Stimulated activated CD4-positive, alpha-beta T cell treated with anti-CD3 and anti-CD28 coated beads, Interleukin-12 subunit alpha, Interleukin-12 subunit beta, amount 100 ng/mL, for 4 hours (primary cell): Measurements from ENCODE around the gene ALX1.

Source experiments
- DNase-seq: peaks from one replicate; pipeline ENCODE4 v3.0.0-alpha.2; 2020

The ALX1 gene

DNA sequence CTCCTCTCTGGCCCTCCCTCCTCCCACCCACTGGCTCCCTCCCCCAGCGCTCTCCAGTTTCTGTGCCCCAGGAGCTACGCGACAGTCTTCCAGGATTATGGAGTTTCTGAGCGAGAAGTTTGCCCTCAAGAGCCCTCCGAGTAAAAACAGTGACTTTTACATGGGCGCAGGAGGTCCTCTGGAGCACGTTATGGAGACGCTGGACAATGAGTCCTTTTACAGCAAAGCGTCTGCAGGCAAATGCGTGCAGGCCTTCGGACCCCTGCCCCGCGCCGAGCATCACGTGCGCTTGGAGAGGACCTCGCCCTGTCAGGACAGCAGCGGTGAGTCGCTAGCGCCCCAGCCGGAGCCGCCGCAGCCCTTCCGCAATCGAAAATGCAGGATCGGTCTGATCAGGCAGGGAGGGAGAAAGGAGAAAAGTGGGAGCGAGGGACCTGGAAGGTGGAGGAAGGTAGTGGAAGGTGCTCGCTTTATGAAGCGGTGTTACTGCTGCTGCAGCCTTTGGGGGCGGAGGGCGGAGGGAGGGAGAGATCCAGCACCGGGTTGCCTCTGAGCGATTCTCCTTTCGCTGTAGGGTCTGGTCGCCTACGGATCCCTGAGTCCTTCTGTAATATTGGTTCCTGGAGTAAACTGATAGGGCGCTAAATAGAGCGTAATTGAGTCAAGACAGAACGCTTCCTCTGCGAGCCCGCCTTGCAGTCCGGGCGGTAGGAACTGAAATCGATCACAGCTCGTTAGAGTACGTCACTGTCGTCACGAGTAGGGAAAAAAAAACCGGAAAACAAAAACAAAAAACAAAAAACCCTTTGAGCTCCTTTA is at the start of gene ALX1:
Gene ALX1 (plus strand): TSS at position 56 of the 819 bp plus-strand sequence. CDS start 42 bp downstream, at position 98.
- DNase-seq, result no peak

DNA sequence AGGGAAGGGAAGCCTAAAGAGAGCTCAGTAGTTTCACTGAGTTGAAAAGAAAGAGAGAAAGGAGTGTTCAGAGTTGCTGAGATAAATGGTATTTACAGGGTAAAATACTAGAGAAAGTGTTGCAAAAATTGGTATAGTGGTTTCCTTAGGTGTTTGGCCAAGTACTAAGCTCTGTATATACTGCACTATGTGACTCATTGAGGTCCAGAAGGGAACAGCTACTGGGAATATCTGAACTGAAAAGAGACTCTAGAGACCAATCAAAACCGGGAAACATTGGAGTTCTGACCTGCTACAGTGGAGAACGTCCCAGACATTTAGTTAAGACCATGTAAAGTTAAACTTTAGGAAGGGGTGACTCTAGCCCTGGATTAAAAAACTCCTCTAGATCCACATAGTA is 42.7 kb upstream of the ALX1 start:
- no peak for DNase-seq

DNA sequence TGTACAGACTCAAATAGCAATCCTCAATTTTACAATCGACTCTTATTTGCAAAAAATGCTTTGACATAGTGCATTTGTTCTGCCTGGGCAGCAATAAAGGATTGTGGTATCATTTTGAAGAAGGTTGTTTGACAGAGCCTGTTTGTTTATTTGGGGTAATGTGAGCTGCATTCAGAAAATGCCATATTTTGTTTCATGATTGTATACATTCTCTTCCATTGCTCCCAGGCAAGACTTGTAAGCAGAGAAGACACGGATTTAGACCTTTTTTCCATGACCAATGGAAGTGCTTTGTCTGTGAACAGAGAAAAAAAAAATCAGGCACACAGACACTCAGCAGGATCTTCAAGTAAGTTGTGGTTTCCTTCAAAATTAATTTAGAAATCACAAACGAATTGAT is 35.5 kb upstream of the ALX1 start:
- DNase-seq, result no peak

DNA sequence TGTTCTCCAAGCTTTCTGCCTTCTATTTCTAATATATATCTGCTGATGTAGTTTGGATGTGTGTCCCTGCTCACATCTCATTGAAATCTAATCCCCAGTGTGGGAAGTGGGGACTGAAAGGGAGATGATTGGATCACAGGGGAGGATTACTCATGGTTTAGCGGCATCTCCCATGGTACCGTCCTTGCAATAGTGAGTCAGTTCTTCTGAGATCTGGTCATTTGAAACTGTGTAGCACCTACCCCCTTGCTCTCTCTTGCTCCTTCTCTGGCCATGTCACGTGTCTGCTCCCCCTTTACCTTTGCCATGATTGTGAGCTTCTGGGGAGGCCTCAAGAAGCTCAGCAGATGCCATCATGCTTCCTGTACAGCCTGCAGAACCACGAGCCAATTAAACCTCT is 26.2 kb upstream of the ALX1 start:
- DNase-seq, result no peak

DNA sequence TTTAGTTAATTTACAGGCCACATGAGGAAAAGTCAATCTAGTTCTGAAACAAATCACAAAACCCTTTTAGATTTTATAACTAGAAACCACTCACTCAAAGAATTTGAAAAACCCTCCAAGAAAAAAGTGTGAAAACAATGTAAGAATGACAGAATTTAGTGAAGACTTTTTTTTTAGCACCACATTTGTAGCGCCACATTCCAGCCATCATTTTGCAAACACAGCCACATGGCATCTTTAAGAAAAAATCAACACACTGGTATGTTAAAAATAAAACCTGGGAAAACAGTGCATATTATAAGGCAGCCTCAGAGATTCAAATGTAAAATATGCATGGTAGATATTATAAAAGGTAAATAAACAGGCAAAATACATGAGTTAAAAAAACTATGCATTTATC is 22.3 kb upstream of the ALX1 start:
- no peak for DNase-seq

DNA sequence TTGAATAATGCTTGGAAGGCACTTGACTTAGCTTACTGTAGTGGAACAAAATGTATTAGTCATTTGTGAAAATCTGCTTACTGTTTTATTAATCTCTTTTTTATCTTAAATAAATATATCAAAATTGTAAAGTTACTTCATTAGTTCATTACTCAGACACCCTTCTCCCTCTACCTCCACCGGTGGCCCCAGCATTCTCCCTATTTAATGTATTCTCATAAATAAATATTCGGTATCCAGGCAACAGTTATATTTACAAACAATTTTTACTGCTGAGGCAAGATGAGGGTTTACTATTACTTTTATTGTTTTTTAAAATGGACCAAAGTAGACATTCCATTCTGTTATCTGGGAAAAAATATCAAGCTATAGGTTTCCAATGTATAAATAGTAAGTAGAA is 19.6 kb upstream of the ALX1 start:
- DNase-seq, result no peak

DNA sequence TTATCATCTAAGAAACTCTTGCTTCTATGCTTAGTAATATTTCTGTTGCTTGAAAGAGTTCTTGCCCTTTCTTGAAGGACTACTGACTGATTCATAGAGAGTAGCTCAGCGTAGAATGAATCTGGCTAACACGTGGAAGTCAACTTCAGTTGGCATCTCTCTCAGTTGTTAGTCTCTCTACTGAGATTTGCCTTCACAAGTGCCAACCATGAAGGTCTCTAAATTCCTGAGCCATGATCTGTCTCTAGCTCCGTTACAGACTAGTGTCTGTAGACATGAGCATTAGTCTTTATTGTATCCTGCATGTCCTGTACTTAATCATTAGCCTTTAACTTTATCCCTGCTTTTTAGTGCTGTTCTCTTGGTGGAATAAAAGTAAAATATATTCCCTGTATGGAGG is 19.1 kb upstream of the ALX1 start:
- no peak for DNase-seq

DNA sequence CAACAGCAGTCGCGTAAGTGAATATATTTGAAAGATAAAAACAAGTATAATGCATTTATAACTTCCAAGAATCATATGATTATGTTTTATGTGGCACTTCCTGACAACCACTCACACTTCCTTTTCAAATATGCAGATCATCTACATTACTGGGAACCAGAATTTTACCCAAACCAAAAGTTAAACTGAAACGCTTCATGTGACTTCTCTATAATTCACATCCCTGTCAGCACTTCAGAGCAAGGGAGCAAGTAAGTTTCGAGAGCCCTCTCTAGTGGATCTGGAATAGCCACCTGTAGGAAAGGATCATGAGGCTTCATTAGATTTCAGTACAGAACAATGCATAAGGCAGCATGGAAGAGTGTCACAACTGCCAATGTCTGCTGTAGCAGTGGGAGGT is 13.7 kb upstream of the ALX1 start:
- no peak for DNase-seq

DNA sequence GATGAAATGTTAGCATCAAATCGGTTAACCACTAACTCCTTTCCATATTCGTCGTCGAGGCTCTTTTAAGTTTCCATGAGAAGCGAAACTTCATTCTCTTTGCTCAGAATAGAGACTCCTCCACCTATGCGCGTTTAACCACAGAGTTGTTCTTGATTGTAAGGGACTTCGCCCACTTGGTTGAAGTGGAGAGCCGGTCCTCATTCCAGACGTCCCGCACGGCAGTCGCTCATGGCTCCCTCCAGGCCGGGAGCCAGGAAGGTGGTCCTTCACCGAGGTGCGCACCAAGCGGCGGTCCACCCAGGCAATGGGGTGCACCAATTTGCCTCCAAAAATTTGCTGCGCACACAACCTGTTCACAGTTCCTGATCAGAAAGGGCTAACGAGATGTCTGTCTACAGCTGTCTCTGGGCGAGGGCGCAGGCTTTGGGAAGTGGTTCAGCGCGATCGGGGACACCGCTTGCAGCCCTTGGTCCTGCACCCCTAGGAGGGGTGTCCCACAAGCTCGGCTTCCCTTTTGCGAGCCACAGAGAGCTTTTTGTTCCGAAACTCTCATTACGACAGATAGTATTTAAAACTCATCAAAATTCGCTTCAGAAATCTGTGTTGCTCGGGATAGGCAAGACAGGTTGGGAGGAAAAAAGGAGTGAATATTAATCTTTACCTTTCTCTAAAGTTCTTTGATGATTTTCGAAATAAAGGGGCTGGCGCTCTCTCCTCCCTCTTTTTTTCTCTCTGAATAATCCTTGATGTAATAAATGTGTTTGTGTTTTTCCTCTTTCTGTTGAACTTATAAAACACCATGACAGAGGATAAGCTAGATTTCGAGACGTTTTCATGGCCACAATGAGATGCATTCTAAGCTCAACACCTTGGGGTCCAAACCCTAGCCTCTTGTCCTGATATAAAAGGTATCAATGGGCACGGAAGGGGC is 6.4 kb upstream of the ALX1 start:
- DNase-seq, result no peak

DNA sequence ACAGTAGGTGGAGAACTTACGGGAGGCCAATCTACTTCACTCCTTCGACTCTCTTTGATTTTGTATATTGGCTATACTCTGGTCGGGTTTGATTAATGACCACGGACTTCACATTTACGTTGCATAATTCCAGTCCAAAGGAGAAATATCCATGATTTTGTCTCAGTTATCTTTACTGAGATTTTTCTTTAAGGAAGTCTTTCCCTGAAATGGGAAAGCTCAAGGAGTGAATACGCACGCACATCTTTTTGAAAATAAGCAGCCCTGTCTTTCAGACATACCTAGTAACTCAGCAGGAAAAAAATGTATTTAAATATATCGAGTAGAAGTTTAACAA is 5.7 kb upstream of the ALX1 start:
- DNase-seq, result no peak

DNA sequence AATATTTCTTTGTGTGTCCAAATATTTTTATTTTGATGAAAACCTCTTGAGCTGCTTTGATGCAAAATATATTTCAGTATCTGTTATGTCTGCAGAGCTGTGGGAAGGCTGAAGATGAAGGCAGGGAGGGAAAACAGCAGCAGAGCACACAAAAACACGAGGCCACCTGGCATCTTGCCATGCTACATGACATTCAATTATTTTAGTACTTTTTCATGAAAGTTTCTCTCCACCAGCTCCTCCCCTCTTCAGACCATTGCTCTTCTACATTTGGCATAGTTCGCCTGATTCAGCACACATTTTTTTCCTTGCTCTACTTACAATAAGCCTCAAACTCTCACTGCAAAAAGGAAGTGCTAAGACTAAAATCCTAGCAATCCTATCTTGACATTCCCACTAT is 4.6 kb upstream of the ALX1 start:
- DNase-seq, result no peak

DNA sequence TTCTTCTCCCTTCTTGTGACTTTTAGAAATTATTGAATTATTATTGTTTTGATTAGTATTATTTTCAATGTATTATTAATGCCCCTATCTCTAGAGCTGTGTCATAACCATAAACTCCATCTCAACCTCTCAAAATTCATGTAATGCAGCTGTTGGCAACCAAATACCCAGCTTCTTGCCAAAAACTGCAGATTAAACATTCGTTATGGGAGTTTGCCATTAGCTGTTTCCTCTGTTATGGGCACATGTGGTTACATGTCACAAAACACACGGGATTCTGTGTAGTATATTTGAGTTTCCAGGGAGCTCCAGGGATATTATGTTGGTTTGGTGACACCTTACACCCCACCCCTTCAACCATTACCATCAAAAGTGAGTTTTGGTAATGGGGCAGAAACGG is 2.8 kb upstream of the ALX1 start:
- DNase-seq, result no peak

DNA sequence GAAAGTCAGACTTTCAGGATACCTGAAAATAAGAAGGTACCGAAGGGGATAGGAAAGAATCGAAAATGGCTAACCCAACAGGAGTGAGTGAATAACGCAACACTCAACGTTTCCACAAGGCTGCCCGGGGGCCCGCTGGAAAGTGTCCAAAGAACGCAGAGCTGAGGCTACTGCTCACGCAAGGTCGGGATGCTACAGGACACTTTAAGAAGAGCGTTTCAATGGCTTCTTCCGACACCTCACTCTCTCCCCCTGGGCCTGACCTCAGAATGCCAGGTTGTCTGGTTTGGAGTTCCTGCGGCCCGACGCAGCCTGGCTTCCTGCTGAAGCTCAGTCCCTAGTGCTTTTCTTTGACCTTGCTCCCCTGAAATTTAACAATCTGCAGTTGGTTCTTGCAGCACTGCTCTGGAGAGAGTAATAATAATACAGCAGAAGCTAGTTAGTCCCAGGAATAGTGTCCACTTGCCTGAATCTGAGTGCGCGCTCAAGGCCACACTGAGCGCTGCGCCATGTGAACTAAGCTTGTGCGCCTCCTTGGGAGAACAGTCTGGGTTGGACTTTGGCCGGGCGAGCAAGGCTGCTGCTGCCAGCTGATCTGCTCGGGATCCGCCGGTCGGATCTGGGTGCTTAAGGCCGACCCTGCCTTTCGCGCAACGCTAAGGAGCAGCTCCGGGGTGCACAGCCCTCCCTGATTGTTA is 2.0 kb upstream of the ALX1 start:
- DNase-seq, result no peak

DNA sequence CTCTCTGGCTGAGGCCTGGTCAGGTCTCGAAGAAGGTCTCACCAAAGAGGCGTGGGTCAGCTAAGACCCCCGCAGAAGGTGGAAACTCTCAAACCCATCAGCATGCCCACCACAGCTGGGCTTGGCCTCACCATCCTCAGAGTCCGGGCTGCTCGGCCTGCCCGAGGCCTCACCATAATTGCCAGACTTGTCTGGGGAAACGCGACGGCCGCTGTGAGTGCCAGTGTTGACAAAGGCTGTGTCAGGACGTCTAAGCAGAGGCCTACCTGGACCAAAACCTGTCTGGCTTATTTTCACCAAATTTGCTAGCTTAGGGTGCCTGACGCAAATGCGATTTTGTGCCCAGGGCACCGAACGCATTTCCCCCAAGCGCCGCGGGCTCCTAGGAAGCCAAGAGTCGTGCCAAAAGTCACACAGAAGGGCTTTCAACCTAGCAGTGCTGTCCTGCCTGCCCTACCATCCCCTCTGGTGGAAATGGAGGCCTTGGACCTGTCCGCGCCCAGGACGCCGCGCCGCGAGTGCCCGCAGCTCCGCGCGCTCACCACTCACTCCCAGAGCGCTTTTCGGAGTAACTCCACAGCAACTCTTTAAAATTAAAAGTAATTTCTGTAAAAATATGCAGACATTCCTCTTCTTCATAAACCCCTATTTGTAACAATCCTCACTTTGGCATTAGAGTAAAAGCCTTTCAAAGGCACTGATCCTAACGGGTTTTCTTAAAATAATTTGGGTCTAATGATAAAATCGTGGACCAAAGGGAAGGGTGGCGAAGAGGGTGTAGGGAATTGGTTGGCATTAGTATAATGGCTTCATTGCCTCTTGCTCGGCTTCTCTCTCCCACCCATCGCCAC is 1.2 kb upstream of the ALX1 start:
- no peak for DNase-seq

DNA sequence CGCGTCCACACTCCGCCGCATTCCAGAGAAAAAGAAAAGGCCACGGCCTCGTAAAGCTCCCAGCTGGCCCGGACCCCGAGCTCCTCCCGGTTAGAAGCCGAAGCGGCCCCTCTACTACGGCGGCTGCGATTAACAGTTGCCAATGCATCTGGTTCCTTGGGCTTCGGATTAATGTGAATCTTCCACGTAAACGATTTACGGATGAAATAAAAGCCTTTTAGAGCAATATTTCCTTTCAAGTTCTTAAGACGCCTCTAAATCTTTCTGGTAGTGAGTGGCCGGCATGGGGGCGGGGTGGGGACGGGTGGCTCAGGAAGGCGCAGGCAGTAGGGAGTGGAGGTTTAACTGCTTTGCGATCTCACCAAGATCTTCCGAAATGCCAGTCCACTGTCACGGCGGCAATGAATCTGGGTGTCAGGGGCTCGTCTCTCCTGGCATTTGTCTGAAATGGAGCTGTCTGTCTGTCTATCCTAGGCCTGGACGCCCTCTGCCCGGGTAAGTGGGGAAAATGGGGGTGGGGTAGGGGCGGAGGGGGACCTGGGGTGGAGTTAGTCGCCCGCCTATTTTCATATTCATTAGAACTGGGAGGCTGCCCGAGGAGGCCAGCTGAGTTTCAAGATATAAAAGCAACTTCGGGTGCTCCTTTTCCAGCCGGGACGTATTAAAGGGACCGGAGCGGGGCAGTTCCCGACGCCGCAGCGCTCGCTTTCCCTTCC is 413 bp upstream of the ALX1 start:
- no peak for DNase-seq

DNA sequence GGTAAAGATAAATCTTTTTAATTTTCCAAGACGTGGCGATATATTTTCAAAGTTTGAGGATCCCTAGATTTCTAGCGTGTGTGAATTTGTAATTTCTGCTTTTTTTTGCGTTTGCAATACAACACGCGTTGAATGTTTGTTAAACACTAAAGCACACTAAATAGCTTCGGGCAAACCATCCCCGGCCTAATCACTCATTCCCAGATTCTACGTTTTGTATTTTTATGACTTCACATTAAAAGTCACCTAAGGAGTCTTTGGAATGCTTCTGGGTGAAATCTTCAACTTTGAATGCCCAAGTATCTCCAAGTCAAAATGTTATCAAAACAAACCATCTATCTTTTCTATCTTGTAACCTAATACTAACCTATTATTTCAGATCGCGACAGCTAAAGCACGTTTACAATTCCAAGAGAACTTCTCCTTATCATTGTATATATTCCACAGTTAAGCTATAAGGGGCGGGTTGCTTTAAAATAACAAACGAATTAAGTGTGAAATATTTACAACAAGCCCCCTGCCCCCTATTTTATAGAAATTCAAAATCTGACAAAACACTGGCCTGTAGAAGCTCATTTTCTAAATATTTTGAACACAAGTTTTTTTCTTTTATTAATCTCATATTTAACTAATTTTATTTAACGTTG is 1.1 kb downstream of the ALX1 start:
- DNase-seq, result no peak

DNA sequence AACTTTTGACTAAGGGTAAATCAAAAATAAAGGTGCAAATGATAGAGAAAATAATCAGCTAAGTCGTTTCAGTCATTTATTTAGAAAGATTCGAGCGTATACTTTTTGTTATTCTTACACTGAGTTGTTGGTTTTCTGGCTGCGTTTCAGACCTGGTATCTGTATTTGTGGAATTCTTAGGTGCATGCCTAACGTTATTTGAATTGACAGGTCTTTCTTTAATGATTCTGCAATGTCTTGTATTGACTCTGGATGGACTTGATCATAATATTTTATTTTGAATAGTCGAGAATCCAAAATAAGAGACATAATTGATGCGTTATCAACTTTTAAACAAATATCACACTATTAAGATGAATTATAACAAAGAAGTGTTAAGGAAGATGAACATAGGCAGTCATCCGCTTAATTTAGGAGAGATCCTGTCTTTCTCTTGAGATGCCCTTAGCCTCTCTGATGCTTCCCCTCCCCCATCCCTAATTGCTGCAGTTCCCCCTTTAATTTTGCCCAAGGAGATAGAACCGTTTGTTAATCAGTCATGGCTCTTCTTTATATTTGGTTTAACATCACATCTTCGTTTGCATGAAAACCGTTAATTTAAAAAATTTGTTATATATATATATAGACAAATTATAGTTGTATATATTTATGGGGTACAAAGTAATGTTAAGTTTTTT is 1.8 kb downstream of the ALX1 start:
- DNase-seq, result no peak

DNA sequence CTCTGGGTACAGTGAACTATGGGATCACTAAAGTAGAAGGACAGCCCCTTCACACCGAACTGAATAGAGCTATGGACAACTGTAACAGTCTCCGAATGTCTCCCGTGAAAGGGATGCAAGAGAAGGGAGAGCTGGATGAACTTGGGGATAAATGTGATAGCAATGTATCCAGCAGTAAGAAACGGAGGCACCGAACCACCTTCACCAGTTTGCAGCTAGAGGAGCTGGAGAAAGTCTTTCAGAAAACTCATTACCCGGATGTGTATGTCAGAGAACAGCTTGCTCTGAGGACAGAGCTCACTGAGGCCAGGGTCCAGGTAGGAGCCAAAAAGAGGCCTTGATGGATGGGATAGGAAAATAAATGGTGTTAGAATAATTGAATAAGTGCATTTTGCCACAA is 3.5 kb downstream of the ALX1 start:
- DNase-seq, result no peak

DNA sequence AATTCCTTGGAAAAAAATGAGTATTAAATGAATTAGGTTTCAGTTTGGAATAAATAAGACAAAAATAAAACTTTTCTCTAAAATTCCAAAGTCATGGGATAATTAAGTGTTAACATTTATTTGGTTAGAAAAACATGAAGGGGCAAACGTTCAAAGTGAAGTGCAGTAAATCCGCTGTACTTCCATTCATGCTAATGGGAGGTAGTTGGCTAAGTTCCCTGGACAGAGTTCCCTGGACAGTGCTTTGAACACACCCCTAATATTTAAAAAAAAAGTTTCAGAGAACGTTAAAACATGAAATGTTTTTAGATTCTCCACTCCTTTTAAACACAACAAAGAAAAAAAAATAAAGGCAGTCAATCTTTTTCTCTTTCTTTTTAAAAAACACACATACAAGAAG is 16.3 kb downstream of the ALX1 start:
- no peak for DNase-seq

DNA sequence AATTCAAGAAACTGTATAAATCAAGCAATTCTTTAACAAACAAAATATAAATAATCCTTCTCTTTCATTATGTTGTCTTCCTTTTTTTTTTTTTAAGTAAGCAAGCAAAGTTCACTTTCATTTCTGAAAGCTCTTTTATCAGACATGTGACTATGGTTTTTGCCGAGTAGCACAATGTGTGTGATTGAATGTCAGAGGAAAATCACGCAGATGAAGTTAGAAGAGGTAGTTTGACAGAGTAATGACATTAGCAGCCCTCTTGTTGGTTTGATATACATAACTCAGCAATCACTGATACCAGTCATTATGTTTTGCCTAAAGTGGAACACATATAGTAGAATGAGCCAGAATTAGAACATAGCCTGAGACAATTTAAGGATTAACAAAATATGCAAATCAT is 19.0 kb downstream of the ALX1 start:
- no peak for DNase-seq

DNA sequence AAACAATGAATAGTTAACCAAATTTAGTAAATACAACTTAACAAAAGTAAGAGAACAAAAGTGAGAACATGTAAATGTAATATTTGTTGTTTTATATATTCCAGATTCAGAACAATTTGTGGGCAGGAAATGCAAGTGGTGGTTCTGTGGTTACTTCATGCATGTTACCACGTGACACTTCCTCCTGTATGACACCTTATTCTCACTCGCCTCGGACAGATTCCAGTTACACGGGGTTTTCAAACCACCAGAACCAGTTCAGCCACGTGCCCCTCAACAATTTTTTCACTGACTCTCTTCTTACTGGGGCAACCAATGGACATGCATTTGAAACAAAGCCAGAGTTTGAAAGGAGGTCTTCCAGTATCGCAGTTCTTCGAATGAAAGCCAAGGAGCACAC is 21.0 kb downstream of the ALX1 start:
- DNase-seq, result no peak
